Measurements from ENCODE around the gene ARL6IP1. TPM values are rescaled to one million over a fixed set of nuclear protein-coding genes. Genes with fewer than 3 reads are reported as not detected.

Gene ARL6IP1
- total RNA-seq, 2 donors from 2014 or later = 99.5 to 104 TPM

DNA sequence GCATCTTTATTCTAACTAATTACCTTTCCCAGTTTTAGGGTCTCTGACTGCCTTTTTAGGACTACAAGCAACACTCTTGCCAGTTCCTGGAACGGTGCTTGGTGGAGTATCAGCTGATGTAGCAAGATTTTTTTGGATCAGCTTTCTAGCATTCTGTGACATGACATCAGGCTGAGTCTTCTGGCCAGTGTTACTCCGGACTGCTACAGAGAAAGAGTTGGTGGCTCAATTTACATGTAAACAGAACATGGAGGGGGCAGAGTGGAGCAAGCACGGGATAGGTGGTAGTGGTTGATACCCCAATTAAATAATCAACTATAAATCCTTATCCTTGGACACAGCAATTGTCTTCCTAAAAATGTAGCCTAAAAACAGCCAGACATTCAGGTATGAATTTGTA, 10.6 kb upstream of the ARL6IP1 start:
- no peaks in the 10 kb centered on the region for H3K9me3 ChIP-seq (ENCODE audit: control insufficient read depth, low read length, poor library complexity, severe bottlenecking)
- ATAC-seq (no peak), DNase-seq (no peak)
- Mint-ChIP-seq H3K4me3 (no peak overlapping the region), H3K27me3 (no peaks in the 10 kb centered on the region), H3K27ac (no peak overlapping the region), H3K4me1 (no peaks in the 10 kb centered on the region), H3K36me3 (ENCODE audit: low read depth) (peaks cover 11% of the 10 kb centered on the region)

GRCh38 chr16:18809165-18809564, 7.8 kb upstream of the ARL6IP1 start:
- ATAC-seq (no peak), DNase-seq (no peak)
- no peak overlapping the region for H3K27ac Mint-ChIP-seq
- no peak overlapping the region for H3K4me3 Mint-ChIP-seq
- no peaks in the 10 kb centered on the region for H3K27me3 Mint-ChIP-seq
- peaks cover 9% of the 10 kb centered on the region for H3K36me3 Mint-ChIP-seq (ENCODE audit: low read depth)
- no peaks in the 10 kb centered on the region for H3K9me3 ChIP-seq (ENCODE audit: control insufficient read depth, low read length, poor library complexity, severe bottlenecking)
- H3K4me1 Mint-ChIP-seq = peaks cover 6% of the 10 kb centered on the region

GRCh38 chr16:18805257-18805773, 4.0 kb upstream of the ARL6IP1 start:
- ATAC-seq = no peak
- Mint-ChIP-seq H3K36me3 (ENCODE audit: low read depth) (peaks cover 6% of the 10 kb centered on the region), H3K4me3 (no peak overlapping the region)

DNA sequence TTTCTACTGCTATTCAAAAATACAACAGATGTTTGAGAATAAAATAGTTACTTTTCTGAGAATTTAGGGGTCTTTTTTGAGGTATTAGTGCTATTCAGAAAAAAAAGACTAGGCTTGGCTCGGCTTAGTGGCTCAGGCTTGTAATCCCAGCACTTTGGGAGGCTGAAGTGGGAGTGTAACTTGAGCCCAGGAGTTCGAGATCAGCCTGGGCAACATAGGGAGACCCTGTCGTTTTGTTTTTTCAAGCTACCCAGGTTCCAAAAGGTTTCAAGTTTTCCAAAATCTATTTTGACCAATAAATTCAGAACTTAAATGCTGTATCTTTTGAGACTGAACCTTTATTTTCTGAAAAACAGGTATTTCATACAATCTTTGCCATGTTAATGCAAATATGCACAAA, 3.2 kb upstream of the ARL6IP1 start:
- no peaks in the 10 kb centered on the region for H3K9me3 ChIP-seq (ENCODE audit: control insufficient read depth, low read length, poor library complexity, severe bottlenecking)
- ATAC-seq (no peak), DNase-seq (no peak)
- H3K27ac Mint-ChIP-seq = peak overlapping the region; percentile 92
- H3K27me3 Mint-ChIP-seq = no peaks in the 10 kb centered on the region
- peaks cover 31% of the 10 kb centered on the region for H3K4me1 Mint-ChIP-seq
- peaks cover 2% of the 10 kb centered on the region for H3K36me3 Mint-ChIP-seq (ENCODE audit: low read depth)
- H3K4me3 Mint-ChIP-seq = no peak overlapping the region

More at GRCh38 chr16:18805257-18805773, 4.0 kb upstream of the ARL6IP1 start:
- peaks cover 24% of the 10 kb centered on the region for H3K4me1 Mint-ChIP-seq
- H3K27ac Mint-ChIP-seq = peak overlapping the region; percentile 92
- H3K9me3 ChIP-seq (ENCODE audit: control insufficient read depth, low read length, poor library complexity, severe bottlenecking) = no peaks in the 10 kb centered on the region
- no peak for DNase-seq
- H3K27me3 Mint-ChIP-seq = no peaks in the 10 kb centered on the region

- no peaks in the 10 kb centered on the region for H3K9me3 ChIP-seq (ENCODE audit: control insufficient read depth, low read length, poor library complexity, severe bottlenecking)
- H3K36me3 Mint-ChIP-seq (ENCODE audit: low read depth) = peaks cover 2% of the 10 kb centered on the region
- peaks cover 34% of the 10 kb centered on the region for H3K4me1 Mint-ChIP-seq
- H3K4me3 Mint-ChIP-seq = no peak overlapping the region
- H3K27me3 Mint-ChIP-seq = no peaks in the 10 kb centered on the region
- ATAC-seq (no peak), DNase-seq (no peak)
- H3K27ac Mint-ChIP-seq = peak overlapping the region; percentile 99
Observed at GRCh38 chr16:18803569-18804462, 2.5 kb upstream of the ARL6IP1 start.

GRCh38 chr16:18802767-18803343, 1.5 kb upstream of the ARL6IP1 start:
- H3K4me1 Mint-ChIP-seq = peaks cover 37% of the 10 kb centered on the region
- H3K36me3 Mint-ChIP-seq (ENCODE audit: low read depth) = peaks cover 2% of the 10 kb centered on the region
- peak overlapping the region; percentile 99 for H3K27ac Mint-ChIP-seq
- no peak for DNase-seq
- H3K27me3 Mint-ChIP-seq = no peaks in the 10 kb centered on the region
- no peak for ATAC-seq
- H3K4me3 Mint-ChIP-seq = no peak overlapping the region
- H3K9me3 ChIP-seq (ENCODE audit: control insufficient read depth, low read length, poor library complexity, severe bottlenecking) = no peaks in the 10 kb centered on the region

DNA sequence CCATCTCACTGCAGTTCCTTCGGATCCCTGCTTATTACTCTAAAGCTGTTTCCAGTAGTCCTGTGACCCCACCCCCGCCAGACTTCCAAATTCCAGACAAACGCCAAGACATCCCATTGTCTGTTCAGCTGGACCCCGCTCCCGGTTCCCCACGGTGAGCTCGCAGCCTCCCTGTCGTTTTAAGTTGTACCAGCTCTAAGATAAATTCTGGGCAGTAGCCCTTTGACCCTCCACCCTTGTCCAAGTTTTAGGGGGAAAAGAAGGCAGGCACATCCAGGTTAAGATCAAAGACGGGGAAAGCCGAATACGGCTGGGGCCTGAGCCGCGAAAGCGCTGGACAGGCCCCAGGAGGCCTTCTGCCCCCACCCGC, 589 bp downstream of the ARL6IP1 start:
- peaks cover 35% of the 10 kb centered on the region for H3K4me1 Mint-ChIP-seq

GRCh38 chr16:18800293-18800692, 1.1 kb downstream of the ARL6IP1 start:
- Mint-ChIP-seq H3K27ac (peak overlapping the region; percentile 99), H3K4me1 (peaks cover 35% of the 10 kb centered on the region), H3K36me3 (ENCODE audit: low read depth) (peaks cover 2% of the 10 kb centered on the region), H3K4me3 (peak overlapping the region; percentile 91), H3K27me3 (no peaks in the 10 kb centered on the region)
- no peak for DNase-seq
- ATAC-seq = no peak
- no peaks in the 10 kb centered on the region for H3K9me3 ChIP-seq (ENCODE audit: control insufficient read depth, low read length, poor library complexity, severe bottlenecking)

More for the DNA sequence above, 589 bp downstream of the ARL6IP1 start:
- Mint-ChIP-seq H3K36me3 (ENCODE audit: low read depth) (peaks cover 2% of the 10 kb centered on the region), H3K27ac (peak overlapping the region; percentile 99), H3K27me3 (no peaks in the 10 kb centered on the region), H3K4me3 (peak overlapping the region; percentile 91)
- no peak for DNase-seq
- no peaks in the 10 kb centered on the region for H3K9me3 ChIP-seq (ENCODE audit: control insufficient read depth, low read length, poor library complexity, severe bottlenecking)
- ATAC-seq = no peak

GRCh38 chr16:18799500-18799899, 1.8 kb downstream of the ARL6IP1 start:
- no peaks in the 10 kb centered on the region for H3K27me3 Mint-ChIP-seq
- H3K4me1 Mint-ChIP-seq = peaks cover 35% of the 10 kb centered on the region
- H3K36me3 Mint-ChIP-seq (ENCODE audit: low read depth) = peaks cover 2% of the 10 kb centered on the region
- no peak for DNase-seq
- H3K4me3 Mint-ChIP-seq = peak overlapping the region; percentile 91
- no peak for ATAC-seq
- H3K9me3 ChIP-seq (ENCODE audit: control insufficient read depth, low read length, poor library complexity, severe bottlenecking) = no peaks in the 10 kb centered on the region
- H3K27ac Mint-ChIP-seq = peak overlapping the region; percentile 99

DNA sequence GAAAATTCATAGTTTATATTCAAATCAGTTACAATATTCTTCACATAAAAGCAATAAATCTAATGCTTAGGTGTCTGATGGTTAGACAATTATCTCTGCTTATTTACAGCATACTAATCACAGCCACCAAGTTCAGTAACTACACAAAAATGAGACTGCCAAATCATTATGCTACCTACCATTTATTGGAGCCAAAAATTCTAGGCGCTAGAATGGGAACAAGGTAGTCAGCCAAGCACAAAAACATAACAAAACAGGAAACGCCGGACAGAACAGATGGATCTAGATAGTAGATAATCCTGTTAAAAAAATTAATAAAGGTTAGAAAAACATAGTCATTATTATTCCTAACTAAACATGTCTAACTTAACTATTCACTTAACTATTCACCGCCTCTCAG, 3.6 kb downstream of the ARL6IP1 start:
- Mint-ChIP-seq H3K27me3 (no peaks in the 10 kb centered on the region), H3K4me3 (no peak overlapping the region), H3K4me1 (peaks cover 34% of the 10 kb centered on the region), H3K27ac (peak overlapping the region; percentile 19), H3K36me3 (ENCODE audit: low read depth) (peaks cover 9% of the 10 kb centered on the region)
- no peaks in the 10 kb centered on the region for H3K9me3 ChIP-seq (ENCODE audit: control insufficient read depth, low read length, poor library complexity, severe bottlenecking)
- ATAC-seq = no peak
- DNase-seq = no peak

GRCh38 chr16:18796377-18796776, 5.0 kb downstream of the ARL6IP1 start:
- no peaks in the 10 kb centered on the region for H3K27me3 Mint-ChIP-seq
- DNase-seq (no peak), ATAC-seq (no peak)
- no peaks in the 10 kb centered on the region for H3K9me3 ChIP-seq (ENCODE audit: control insufficient read depth, low read length, poor library complexity, severe bottlenecking)
- H3K4me3 Mint-ChIP-seq = no peak overlapping the region
- H3K36me3 Mint-ChIP-seq (ENCODE audit: low read depth) = peaks cover 10% of the 10 kb centered on the region
- H3K27ac Mint-ChIP-seq = peak overlapping the region; percentile 65
- H3K4me1 Mint-ChIP-seq = peaks cover 31% of the 10 kb centered on the region

- no peak for ATAC-seq
- Mint-ChIP-seq H3K4me3 (no peak overlapping the region), H3K27ac (peak overlapping the region; percentile 37), H3K36me3 (ENCODE audit: low read depth) (peaks cover 18% of the 10 kb centered on the region), H3K4me1 (peaks cover 32% of the 10 kb centered on the region), H3K27me3 (no peaks in the 10 kb centered on the region)
- no peak for DNase-seq
- H3K9me3 ChIP-seq (ENCODE audit: control insufficient read depth, low read length, poor library complexity, severe bottlenecking) = no peaks in the 10 kb centered on the region
Observed at GRCh38 chr16:18792836-18793433, 8.4 kb downstream of the ARL6IP1 start.
